ENCODE data around the gene RAB39A. TPM values are rescaled to one million over a fixed set of nuclear protein-coding genes. Genes with fewer than 3 reads are reported as not detected.

Gene RAB39A
- total and polyA plus RNA-seq, 2 donors (not counting 1 experiment from before 2014, with no cell fraction given), result not detected

DNA sequence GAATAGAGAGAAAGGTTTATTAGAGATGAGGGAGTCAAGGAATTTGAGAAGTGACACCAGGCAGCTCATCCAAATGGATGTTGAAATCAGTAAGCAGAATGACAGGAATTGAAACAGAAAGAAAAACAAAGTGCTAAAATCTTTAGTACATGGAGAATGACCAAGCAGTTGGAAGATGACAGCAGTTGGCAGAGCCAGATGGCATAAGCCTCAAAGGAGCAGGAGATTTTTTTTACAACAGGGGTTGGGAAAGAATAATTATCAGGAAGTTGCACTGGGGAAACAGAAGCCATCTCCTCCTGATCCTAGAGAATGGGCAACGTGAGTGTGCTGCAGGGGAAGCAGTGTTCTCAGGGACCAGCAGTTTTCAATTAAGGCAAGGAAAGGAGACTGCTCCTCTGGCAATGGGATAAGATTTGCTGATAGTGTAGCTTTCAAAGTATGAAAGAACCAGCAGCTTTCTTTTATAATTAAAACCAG is 28.9 kb downstream of the RAB39A start:
- no peak overlapping the region for H3K9ac ChIP-seq (ENCODE audit: insufficient read depth, low read length)
- H3K79me2 ChIP-seq (ENCODE audit: control insufficient read depth, insufficient read depth, low read length), result no peaks in the 10 kb centered on the region
- no peak overlapping the region for H3K4me3 ChIP-seq (replicated peaks in 1 of 4; ENCODE audit: control extremely low read depth in 1 of 4, insufficient read depth in 1 of 4, low read depth in 3 of 4, low read length in 4 of 4)
- H3K27ac ChIP-seq (ENCODE audit: insufficient read depth, low read length), result no peak overlapping the region
- no peak overlapping the region for H3K4me2 ChIP-seq (ENCODE audit: extremely low read depth, insufficient read depth, low read length)
- H3K9me3 ChIP-seq (ENCODE audit: control insufficient read depth, insufficient read depth, low read depth, low read length), result no peaks in the 10 kb centered on the region
- H3K36me3 ChIP-seq (ENCODE audit: control insufficient read depth, insufficient read depth, low read length), result no peaks in the 10 kb centered on the region
- no peak overlapping the region for H2AFZ ChIP-seq (ENCODE audit: low read length)
- no peaks in the 10 kb centered on the region for H4K20me1 ChIP-seq (ENCODE audit: control insufficient read depth, extremely low read depth, insufficient read depth, low read length)
- no peaks in the 10 kb centered on the region for H3K4me1 ChIP-seq (ENCODE audit: control insufficient read depth, extremely low read depth, insufficient read depth, low read length)
- DNase-seq (ENCODE audit: low read depth in 2 of 2), result no peak
- no peaks in the 10 kb centered on the region for H3K27me3 ChIP-seq (ENCODE audit: control insufficient read depth, insufficient read depth, low read length)
- TF ChIP-seq, protein P1, sequence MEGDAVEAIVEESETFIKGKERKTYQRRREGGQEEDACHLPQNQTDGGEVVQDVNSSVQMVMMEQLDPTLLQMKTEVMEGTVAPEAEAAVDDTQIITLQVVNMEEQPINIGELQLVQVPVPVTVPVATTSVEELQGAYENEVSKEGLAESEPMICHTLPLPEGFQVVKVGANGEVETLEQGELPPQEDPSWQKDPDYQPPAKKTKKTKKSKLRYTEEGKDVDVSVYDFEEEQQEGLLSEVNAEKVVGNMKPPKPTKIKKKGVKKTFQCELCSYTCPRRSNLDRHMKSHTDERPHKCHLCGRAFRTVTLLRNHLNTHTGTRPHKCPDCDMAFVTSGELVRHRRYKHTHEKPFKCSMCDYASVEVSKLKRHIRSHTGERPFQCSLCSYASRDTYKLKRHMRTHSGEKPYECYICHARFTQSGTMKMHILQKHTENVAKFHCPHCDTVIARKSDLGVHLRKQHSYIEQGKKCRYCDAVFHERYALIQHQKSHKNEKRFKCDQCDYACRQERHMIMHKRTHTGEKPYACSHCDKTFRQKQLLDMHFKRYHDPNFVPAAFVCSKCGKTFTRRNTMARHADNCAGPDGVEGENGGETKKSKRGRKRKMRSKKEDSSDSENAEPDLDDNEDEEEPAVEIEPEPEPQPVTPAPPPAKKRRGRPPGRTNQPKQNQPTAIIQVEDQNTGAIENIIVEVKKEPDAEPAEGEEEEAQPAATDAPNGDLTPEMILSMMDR (conservative IDR thresholded peaks at IDR 0.05 in 1 of 2, IDR thresholded peaks at IDR 0.05 in 1 of 2; ENCODE audit: low read depth in 1 of 2, low read length in 2 of 2), result no peak
- no peak for TF ChIP-seq EZH2 (IDR thresholded peaks at IDR 0.05; ENCODE audit: low read length, missing control alignments)

DNA sequence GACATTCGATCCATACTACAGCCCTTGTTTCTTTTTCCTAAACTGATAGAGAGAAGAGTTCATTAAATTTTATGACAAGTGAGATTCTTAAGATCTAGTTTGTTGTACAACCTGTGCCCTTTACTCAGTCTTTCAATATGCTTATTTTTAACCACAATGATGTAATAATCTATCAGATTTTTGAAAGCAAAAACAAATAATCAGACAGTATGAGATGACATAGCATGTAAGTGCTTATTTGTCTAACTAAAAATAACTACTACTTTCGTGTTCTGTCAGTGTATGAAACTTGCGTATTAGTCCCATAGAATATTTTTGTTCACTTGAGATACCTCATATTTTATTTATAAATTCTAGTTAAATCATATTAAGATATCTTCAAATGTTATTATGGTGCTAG is 33.2 kb downstream of the RAB39A start:
- Histone ChIP-seq H3K9ac (ENCODE audit: insufficient read depth, low read length) (no peak overlapping the region), H3K79me2 (ENCODE audit: control insufficient read depth, insufficient read depth, low read length) (no peaks in the 10 kb centered on the region), H4K20me1 (ENCODE audit: control insufficient read depth, extremely low read depth, insufficient read depth, low read length) (no peaks in the 10 kb centered on the region), H3K27me3 (ENCODE audit: control insufficient read depth, insufficient read depth, low read length) (no peaks in the 10 kb centered on the region), H2AFZ (ENCODE audit: low read length) (no peak overlapping the region), H3K4me3 (replicated peaks in 1 of 4; ENCODE audit: control extremely low read depth in 1 of 4, insufficient read depth in 1 of 4, low read depth in 3 of 4, low read length in 4 of 4) (no peak overlapping the region), H3K36me3 (ENCODE audit: control insufficient read depth, insufficient read depth, low read length) (no peaks in the 10 kb centered on the region), H3K27ac (ENCODE audit: insufficient read depth, low read length) (no peak overlapping the region), H3K4me2 (ENCODE audit: extremely low read depth, insufficient read depth, low read length) (no peak overlapping the region), H3K4me1 (ENCODE audit: control insufficient read depth, extremely low read depth, insufficient read depth, low read length) (no peaks in the 10 kb centered on the region), H3K9me3 (ENCODE audit: control insufficient read depth, insufficient read depth, low read depth, low read length) (no peaks in the 10 kb centered on the region)
- no peak for DNase-seq (ENCODE audit: low read depth in 2 of 2)
- TF ChIP-seq, protein P1 (conservative IDR thresholded peaks at IDR 0.05 in 1 of 2, IDR thresholded peaks at IDR 0.05 in 1 of 2; ENCODE audit: low read depth in 1 of 2, low read length in 2 of 2), result no peak
- TF ChIP-seq EZH2 (IDR thresholded peaks at IDR 0.05; ENCODE audit: low read length, missing control alignments), result no peak

DNA sequence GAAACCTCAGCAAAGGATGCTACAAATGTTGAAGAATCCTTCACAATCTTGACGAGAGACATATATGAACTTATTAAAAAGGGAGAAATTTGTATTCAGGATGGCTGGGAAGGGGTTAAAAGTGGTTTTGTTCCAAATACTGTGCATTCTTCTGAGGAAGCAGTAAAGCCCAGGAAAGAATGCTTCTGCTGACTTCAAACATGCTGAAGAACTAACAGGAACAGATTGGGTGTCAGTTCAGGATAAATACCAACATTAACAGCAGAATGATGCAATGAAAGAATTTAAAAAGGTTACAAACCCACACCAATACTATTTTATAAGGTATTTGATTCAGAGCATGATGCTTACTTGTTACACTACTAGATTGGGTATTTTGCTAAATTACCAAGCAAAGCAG is 33.9 kb downstream of the RAB39A start:
- Histone ChIP-seq H3K27ac (ENCODE audit: insufficient read depth, low read length) (no peak overlapping the region), H3K4me3 (replicated peaks in 1 of 4; ENCODE audit: control extremely low read depth in 1 of 4, insufficient read depth in 1 of 4, low read depth in 3 of 4, low read length in 4 of 4) (no peak overlapping the region), H3K4me1 (ENCODE audit: control insufficient read depth, extremely low read depth, insufficient read depth, low read length) (no peaks in the 10 kb centered on the region), H3K36me3 (ENCODE audit: control insufficient read depth, insufficient read depth, low read length) (no peaks in the 10 kb centered on the region), H3K9me3 (ENCODE audit: control insufficient read depth, insufficient read depth, low read depth, low read length) (no peaks in the 10 kb centered on the region), H2AFZ (ENCODE audit: low read length) (no peak overlapping the region), H3K4me2 (ENCODE audit: extremely low read depth, insufficient read depth, low read length) (no peak overlapping the region), H4K20me1 (ENCODE audit: control insufficient read depth, extremely low read depth, insufficient read depth, low read length) (no peaks in the 10 kb centered on the region), H3K79me2 (ENCODE audit: control insufficient read depth, insufficient read depth, low read length) (no peaks in the 10 kb centered on the region), H3K27me3 (ENCODE audit: control insufficient read depth, insufficient read depth, low read length) (no peaks in the 10 kb centered on the region), H3K9ac (ENCODE audit: insufficient read depth, low read length) (no peak overlapping the region)
- peak in 1 of 2 donors; percentile 26 for DNase-seq (ENCODE audit: low read depth in 2 of 2)
- TF ChIP-seq EZH2 (IDR thresholded peaks at IDR 0.05; ENCODE audit: low read length, missing control alignments), result no peak
- TF ChIP-seq, protein P1 (conservative IDR thresholded peaks at IDR 0.05 in 1 of 2, IDR thresholded peaks at IDR 0.05 in 1 of 2; ENCODE audit: low read depth in 1 of 2, low read length in 2 of 2), result no peak
